Urothelium cell line (cell line): ENCODE measurements around the gene OR7G3.

Experiments
- DNase-seq: peaks from one replicate; pipeline ENCODE4 v3.0.0; 2011; ENCODE audit warnings: low spot score, mixed read lengths
- FAIRE-seq: peaks from 2 replicates; lab custom pipeline; 2011; peaks lifted over from hg19 to GRCh38; lab: Jason Lieb, UNC

OR7G3 gene

GRCh38 chr19:9126900-9127405, at the start of gene OR7G3:
Gene OR7G3 (minus strand): TSS chr19:9126950. CDS start chr19:9126950, 0 bp downstream.
- FAIRE-seq (no peak), DNase-seq (no peak)

GRCh38 chr19:9175326-9175725, 48.6 kb upstream of the OR7G3 start:
- no peak for FAIRE-seq

DNA sequence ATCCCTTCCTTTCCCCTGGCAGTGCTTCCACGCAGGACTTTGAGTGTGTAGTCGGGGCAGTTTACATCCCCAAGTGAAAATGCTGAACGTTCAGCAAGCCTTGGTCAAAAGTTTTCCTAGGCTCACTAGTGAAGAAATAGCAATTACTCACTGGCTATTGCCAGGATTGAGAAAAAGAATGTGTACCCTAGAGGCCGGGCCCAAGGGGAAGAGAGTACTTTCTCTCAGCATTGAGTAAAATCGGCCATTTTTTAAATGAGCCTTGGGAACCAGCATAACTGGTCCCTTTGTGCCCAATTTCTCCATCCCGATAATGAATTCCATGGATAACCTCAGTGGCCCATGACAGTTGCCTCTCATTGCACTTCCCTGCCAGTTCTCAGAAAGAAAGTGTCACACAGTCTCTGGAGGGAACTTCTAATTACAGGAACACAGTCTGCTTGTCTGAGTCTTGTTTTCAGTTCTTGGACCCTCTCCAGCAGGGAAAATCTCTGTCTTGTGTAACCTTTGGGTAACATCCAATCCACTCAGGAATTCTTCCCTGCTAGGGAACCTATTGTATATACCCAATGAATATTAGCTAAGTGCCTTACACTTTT, 44.7 kb upstream of the OR7G3 start:
- no peak for FAIRE-seq

More at GRCh38 chr19:9175326-9175725, 48.6 kb upstream of the OR7G3 start:
- DNase-seq: no peak

DNA sequence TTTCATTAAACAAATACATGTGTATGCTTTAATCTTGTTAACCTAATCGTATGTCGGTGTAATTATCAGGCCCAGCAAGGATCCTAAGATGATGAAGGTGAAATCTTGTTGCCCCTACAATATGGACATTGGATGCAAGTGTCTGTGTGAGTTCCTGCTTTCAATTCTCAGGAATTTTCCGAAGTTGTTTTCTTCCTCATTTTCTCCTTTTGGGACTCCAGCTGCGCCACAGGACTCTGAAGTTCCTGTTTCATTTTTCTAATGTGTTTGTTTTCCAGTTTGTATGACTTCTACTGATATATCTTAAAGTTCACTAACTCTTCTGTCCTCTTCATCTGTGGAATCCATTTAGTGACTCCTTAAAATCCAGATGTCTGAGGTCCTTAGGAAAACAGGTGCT, 40.1 kb upstream of the OR7G3 start:
- FAIRE-seq (no peak), DNase-seq (no peak)

More for the DNA sequence above, 44.7 kb upstream of the OR7G3 start:
- DNase-seq: no peak

DNA sequence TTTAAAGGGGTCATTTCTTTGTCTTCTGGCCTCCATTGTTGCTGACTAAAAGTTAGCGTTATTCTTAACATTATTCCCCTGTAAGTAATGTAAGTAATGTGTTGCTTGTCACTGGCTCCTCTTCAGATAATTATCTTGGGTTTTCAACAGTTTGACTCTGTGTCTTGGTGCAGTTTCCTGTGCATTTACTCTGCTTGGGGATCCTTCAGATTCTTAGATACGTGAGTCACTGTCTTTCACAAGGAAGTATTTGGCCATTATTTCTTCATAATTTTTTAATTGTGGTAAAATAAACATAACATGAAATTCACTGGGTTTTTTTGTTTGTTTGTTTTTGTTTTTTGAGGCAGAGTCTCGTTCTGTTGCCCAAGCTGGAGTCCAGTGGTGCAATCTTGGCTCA, 38.5 kb upstream of the OR7G3 start:
- DNase-seq (no peak), FAIRE-seq (no peak)

DNA sequence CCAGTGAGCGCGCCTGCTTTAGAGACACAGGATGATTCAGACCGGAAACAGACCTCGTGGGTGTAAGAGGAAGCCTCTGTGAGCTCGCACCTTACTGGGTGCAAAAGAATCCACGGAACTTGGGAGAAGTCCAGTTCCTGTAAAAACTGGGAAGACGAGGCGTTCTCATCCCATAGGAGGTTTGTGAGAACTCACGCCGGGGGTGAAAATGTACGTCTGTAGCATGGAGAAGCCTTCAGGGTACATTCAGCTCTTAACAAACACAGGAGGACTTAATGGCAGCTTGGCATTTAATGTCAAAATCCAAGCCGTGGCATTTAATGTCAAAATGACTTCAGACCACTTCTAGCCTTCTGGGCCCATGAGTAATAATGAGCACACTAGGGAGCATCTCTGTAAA, 34.7 kb upstream of the OR7G3 start:
- FAIRE-seq (no peak), DNase-seq (no peak)

GRCh38 chr19:9159891-9160290, 33.1 kb upstream of the OR7G3 start:
- DNase-seq (no peak), FAIRE-seq (no peak)

DNA sequence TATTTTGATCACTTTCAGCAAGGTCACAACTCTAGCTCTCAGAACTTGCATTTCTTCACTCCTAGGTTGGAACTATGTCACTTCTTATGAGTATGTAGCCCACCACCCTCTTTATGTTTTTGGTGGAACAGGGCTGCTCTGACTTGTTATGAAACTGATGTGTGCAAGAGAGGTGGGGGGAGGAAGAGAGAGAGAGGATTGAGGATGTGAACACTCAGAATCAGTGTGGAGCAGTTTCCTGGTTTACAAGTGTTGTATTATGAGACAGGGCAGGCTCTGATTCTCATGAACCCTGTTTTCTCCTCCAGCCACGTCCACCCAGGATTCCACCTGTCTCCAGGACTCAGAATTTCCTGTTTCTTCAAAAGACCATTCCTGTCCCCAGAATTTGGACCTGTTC, 29.6 kb upstream of the OR7G3 start:
- FAIRE-seq (no peak), DNase-seq (no peak)

- no peak for FAIRE-seq
These were observed 28.8 kb upstream of the OR7G3 start for GRCh38 chr19:9155591-9155990.

GRCh38 chr19:9151367-9151766, 24.6 kb upstream of the OR7G3 start:
- DNase-seq: no peak
- FAIRE-seq: no peak

More at GRCh38 chr19:9155591-9155990, 28.8 kb upstream of the OR7G3 start:
- no peak for DNase-seq

DNA sequence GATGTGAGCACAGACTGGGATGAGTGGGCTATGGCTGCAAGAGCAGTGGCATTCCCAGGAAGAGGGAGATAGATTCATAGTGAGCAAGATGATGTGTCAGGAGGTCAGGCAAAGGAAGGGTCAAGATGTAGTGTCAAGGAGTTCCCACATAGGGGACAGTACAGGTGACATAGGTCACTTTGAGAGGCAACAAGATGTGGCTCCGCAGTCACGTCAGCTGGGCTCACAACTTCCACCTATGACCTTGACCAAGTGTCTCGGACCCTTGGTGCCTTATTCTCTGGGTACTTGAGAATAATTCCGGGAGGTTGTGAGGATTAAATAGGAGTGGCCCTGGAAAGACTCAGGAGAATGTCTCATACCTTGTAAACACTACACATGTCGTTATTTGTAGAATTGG, 23.9 kb upstream of the OR7G3 start:
- DNase-seq: no peak
- FAIRE-seq: no peak

DNA sequence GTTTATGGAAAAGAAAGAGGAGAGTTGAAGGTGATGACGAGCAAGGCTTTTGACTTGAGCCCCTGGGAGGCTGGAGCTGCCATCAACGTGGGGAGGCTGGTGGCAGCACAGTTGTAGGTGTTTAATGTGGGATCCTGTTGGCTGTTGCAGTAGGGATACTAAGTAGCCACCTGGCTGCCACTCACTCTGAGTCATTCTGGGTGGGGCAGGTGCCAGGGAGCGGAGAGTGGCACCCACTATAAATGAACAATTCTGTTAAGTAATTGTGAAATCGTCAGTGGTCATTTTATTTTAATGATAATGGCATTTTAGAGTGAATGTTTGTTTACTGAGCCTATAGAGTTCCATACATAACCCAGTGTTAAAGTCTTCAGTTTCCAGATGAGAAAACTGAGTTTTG, 23.2 kb upstream of the OR7G3 start:
- FAIRE-seq: no peak
- DNase-seq: no peak

DNA sequence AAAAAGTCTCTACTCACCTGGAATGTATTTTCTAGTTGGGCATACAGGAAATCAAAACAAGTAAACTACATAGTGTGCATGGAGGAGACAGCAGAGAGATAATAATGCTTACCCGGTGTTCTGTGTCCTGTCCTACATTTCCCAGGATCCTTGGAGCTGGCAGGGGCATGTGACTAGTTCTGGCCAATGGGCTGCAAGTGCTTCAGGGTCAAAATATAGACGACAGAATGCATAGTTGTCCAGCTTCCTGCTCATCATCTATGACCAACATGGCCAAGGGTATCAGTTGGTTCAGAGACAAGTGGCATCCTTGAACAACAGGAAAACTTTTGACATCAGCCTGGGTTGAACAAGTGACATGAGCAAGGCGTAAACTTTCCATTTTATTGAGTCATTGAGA, 21.9 kb upstream of the OR7G3 start:
- no peak for FAIRE-seq
- no peak for DNase-seq

- no peak for FAIRE-seq
- DNase-seq: no peak
These were observed 20.1 kb upstream of the OR7G3 start for GRCh38 chr19:9146882-9147281.

DNA sequence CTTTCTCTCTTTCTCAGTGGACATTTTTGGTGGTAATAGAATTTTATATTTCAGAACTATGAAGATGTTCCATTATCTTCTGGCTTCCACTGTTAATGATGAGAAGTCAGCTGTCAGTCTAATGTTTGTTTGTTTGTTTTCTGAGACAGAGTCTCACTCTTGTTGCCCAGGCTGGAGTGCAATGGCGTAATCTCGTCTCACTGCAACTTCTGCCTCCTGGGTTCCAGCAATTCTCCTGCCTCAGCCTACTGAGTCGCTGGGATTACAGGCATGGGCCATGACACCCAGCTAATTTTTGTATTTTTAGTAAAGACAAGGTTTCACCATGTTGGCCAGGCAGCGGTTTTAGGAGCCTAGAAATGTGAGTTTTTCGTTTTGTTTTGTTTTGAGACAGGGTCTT, 18.2 kb upstream of the OR7G3 start:
- FAIRE-seq: no peak

DNA sequence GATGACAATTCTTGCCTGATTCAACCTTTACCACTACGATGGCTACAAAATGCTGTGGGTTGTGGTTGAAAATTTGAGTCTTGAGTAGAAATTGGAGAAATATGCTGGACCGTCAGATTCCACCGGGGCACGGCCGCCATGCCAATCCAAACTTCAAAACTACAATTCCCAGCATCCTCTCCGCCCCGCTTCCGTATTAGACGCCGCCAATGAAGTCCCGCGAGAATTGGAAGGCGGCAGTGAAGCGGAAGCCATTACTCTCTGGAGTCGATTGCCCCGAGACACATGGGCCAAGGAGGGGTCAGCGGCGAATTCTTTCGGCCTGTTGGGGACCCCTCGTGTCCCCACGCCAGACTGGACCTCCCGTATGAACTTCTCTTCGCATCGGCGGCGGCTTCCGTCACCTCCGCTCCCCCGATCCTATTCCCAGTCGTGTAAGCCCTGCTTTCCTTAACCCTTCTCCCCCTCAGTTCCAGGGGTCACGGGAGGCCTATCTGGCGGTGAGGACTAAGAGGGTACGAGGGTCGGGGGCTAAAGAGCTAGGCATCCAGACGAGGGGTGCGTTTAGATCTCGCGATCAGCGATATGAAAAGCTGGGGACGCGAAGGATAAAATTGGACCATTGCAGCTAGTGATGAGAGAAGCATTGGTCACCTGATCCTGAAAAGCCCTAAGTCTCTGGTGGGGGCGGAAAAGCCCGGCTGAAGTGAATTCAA, 13.6 kb upstream of the OR7G3 start, which contains the start of gene ZNF317:
Gene ZNF317, plus strand, starts transcription at position 239 of the 716 bp plus-strand sequence. CDS start 15,620 bp downstream, outside the sequence.
- FAIRE-seq: no peak
- DNase-seq: peak; percentile 85

More for the DNA sequence above, 18.2 kb upstream of the OR7G3 start:
- no peak for DNase-seq

- DNase-seq (no peak), FAIRE-seq (no peak)
These were observed 12.9 kb upstream of the OR7G3 start for GRCh38 chr19:9139609-9140158.

DNA sequence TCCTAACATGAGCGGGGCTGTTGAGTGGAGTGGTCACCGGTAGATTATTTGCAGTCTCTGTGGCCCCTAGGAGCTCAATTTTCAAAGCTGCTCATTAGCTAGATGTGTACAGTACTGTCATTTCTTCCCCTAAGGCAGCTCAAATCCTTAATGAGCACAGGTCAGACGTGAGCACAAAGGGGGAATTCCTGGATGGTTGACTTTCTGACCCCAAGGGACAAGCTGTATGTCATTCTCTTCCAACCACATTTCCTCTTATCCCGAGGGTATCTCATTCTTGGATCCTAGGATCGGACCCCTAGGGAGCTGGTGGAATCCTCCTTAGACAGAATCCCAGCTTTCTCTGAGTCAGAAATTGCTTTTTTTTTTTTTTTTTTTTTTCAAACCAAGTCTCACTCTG, 5.7 kb upstream of the OR7G3 start:
- no peak for FAIRE-seq
- no peak for DNase-seq

GRCh38 chr19:9130965-9131364, 4.2 kb upstream of the OR7G3 start:
- no peak for DNase-seq

DNA sequence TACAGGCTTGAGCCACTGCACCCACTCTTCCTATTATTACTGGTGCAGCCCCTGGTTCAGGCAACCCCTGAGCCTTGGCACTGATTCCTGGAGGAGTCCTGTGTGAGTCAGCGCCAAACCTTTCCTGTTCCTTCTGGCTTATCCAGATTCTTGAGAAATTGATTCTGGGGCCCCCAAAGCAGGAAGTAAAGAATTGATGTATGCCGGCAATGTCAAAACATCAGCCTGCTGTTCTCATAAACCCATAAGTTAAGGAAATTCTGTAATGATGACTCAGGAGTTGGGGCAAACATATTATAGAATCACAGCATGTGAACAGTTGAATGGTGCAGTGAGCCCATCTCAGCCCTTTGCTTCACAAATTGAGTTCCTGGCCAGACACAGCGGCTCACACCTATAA, 1.4 kb upstream of the OR7G3 start:
- FAIRE-seq: no peak
- peak; percentile 33 for DNase-seq

More at GRCh38 chr19:9130965-9131364, 4.2 kb upstream of the OR7G3 start:
- FAIRE-seq: no peak

DNA sequence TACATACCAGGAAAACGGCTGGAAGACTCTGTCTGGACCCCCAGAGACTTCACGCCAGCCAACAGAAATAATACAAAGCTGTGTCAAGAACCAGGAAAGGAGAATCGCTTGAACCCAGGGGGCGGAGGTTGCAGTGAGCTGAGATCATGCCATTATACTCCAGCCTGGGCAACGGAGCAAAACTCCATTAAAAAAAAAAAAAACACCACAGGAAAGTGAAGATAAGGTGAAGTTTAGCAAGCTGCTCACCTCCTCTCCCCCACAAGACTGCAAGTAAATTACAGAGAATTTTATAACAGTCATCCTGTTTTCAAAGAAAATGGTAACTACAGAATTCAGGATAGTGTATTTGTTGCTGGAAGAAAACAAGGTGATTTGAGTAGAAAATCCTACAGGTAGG, 10.2 kb downstream of the OR7G3 start:
- FAIRE-seq (no peak), DNase-seq (no peak)

DNA sequence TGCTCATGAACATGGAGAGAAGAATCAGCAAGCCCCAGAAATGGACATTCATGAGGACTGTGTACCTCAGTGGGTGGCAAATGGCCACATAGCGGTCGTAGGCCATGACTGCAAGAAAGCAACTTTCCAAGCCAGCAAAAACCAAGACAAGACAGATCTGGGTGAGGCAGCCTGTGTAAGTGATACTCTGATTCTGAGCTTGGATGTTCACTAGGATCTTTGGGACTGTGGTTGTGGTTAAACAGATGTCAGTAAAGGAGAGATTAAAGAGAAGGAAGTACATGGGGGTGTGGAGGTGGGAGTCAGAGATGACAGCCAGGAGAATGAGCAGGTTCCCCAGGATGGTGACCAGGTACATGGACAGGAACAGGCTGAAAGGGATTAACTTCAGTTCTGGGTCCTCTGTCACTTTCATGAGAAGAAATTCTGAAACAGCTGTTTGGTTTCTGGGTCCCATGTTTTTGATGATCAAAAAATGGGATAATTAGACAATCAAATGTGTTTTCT, 11.4 kb downstream of the OR7G3 start, which contains the start of gene OR7G1:
Gene OR7G1, minus strand, starts transcription at position 457 of the 507 bp plus-strand sequence. Its CDS starts 0 bp downstream, at position 457.
- FAIRE-seq: no peak
- DNase-seq: no peak
